Lung (tissue), 12 donors: ENCODE measurements around the gene ITGAE. TPM values are rescaled to one million over a fixed set of nuclear protein-coding genes. Genes with fewer than 3 reads are reported as not detected.

Source experiments
- ATAC-seq: fragments of 200-7000 bp; cut with Tn5 transposase; one replicate; pipeline ENCODE4 v1.9.1; 2020; ENCODE audit warnings: moderate number of reproducible peaks; ENCODE audit not compliant: insufficient read depth, low FRiP score
- DNase-seq, 3 donors: peaks; one replicate each; pipeline ENCODE4 v3.0.0-alpha.2; 2013 to 2017
- H3K27ac ChIP-seq, 2 donors: one replicate each; pipeline ENCODE4 v1.5.1; 2013; ENCODE audit warnings: mild to moderate bottlenecking in 2 of 2, moderate library complexity in 2 of 2, control low read depth in 1 of 2, inconsistent platforms in 1 of 2, low read depth in 1 of 2, low read length in 1 of 2
- H3K27me3 ChIP-seq, 3 donors: one replicate each; pipeline ENCODE4 v1.5.1; 2013; ENCODE audit warnings: low read length in 2 of 3; ENCODE audit not compliant: control insufficient read depth in 3 of 3, insufficient read depth in 3 of 3
- H3K36me3 ChIP-seq, 4 donors: one replicate each; pipeline ENCODE4 v1.5.1; 2013; ENCODE audit warnings: low read length in 4 of 4, mild to moderate bottlenecking in 1 of 4, moderate library complexity in 1 of 4; ENCODE audit not compliant: control insufficient read depth in 4 of 4, insufficient read depth in 4 of 4
- H3K4me1 ChIP-seq, 5 donors: one replicate each; pipeline ENCODE4 v1.5.1; 2013; ENCODE audit warnings: low read length in 5 of 5, mild to moderate bottlenecking in 2 of 5, moderate library complexity in 1 of 5; ENCODE audit not compliant: control insufficient read depth in 5 of 5, insufficient read depth in 5 of 5
- H3K4me3 ChIP-seq: one replicate; pipeline ENCODE4 v1.5.1; 2013; ENCODE audit warnings: mild to moderate bottlenecking, control low read depth, moderate library complexity
- H3K9ac ChIP-seq, 2 donors: one replicate each; pipeline ENCODE4 v1.5.1; 2013; ENCODE audit warnings: low read length in 2 of 2, control low read depth in 1 of 2; ENCODE audit not compliant: insufficient read depth in 1 of 2
- H3K9me3 ChIP-seq, 4 donors: one replicate each; pipeline ENCODE4 v1.5.1; 2013; ENCODE audit warnings: low read length in 3 of 4, mild to moderate bottlenecking in 1 of 4, moderate library complexity in 1 of 4; ENCODE audit not compliant: control insufficient read depth in 4 of 4, insufficient read depth in 3 of 4
- CTCF ChIP-seq: IDR thresholded peaks from 2 replicates; pipeline ENCODE4 v1.5.1; 2012; ENCODE audit warnings: mild to moderate bottlenecking; ENCODE audit errors: control extremely low read depth, extremely low read depth
- WGBS, 2 donors: extraction: QIAGEN DNeasy Blood & Tissue Kit; methylation state at CpG; one replicate each; pipeline ENCODE4 v1.1.7; 2013; 5-methylcytosine and 5-hydroxymethylcytosine counted together
- polyA plus RNA-seq, 2 donors: library from polyadenylated mRNA; stranded (reverse); fragments of 200-250 nt; gene quantifications; one replicate each; pipeline ENCODE4 v1.2.1, GENCODE V29; 2013
- total RNA-seq, 2 donors: library from RNA; depleted of rRNA in 1 of 2; stranded (reverse); fragments of >200 nt in 1 of 2; gene quantifications; one replicate each; pipeline ENCODE4 v1.2.1, GENCODE V29; 2014 to 2021
- donor health status: control.
- donor health status: control.
- donor health status: Bipolar disorder and iron deficiency.
- donor health status: healthy.
- donor health status: DM: yes; HTN: yes; CAD: no.

The ITGAE gene
- total and polyA plus RNA-seq, 4 donors: 16.8 to 37.3 (median 27.6) TPM

- Histone ChIP-seq H3K4me3 (no peak overlapping the region), H3K4me1 (peaks cover 0 to 14% (median 5%) of the 10 kb centered on the region in 5 donors), H3K27ac (peak overlapping the region in 1 of 2 donors; percentile 74), H3K36me3 (peaks cover 2 to 18% (median 14%) of the 10 kb centered on the region in 4 donors), H3K9me3 (no peaks in the 10 kb centered on the region), H3K9ac (no peak overlapping the region), H3K27me3 (no peaks in the 10 kb centered on the region)
- ATAC-seq (no peak), DNase-seq (no peak)
- no peak for TF ChIP-seq CTCF
- whole genome bisulfite sequencing, 2 donors: 22 to 61% methylated on average over 5 of the region's 5 CpGs
Observed at GRCh38 chr17:3803308-3803640, 2.3 kb upstream of the ITGAE start.

- no peak for TF ChIP-seq CTCF
- peak overlapping the region in 1 of 2 donors; percentile 74 for H3K27ac ChIP-seq
- ATAC-seq (no peak), DNase-seq (peak in 1 of 3 donors; percentile 28)
- H3K36me3 ChIP-seq: peaks cover 2 to 14% (median 11%) of the 10 kb centered on the region in 4 donors
- no peaks in the 10 kb centered on the region for H3K9me3 ChIP-seq
- H3K27me3 ChIP-seq: no peaks in the 10 kb centered on the region
- peaks cover 0 to 14% (median 5%) of the 10 kb centered on the region in 5 donors for H3K4me1 ChIP-seq
- no peak overlapping the region for H3K9ac ChIP-seq
- no peak overlapping the region for H3K4me3 ChIP-seq
- WGBS, 2 donors: 40 to 59% methylated on average over 19 of the region's 19 CpGs
Observed at GRCh38 chr17:3802461-3803307, 1.7 kb upstream of the ITGAE start.

- DNase-seq (no peak), ATAC-seq (no peak)
- peaks cover 0 to 14% (median 5%) of the 10 kb centered on the region in 5 donors for H3K4me1 ChIP-seq
- no peaks in the 10 kb centered on the region for H3K9me3 ChIP-seq
- H3K9ac ChIP-seq: no peak overlapping the region
- WGBS, 2 donors: 84 to 91% methylated on average over 10 of the region's 10 CpGs
- peaks cover 0 to 8% (median 5%) of the 10 kb centered on the region in 4 donors for H3K36me3 ChIP-seq
- no peak overlapping the region for H3K4me3 ChIP-seq
- H3K27ac ChIP-seq: no peak overlapping the region
- no peaks in the 10 kb centered on the region for H3K27me3 ChIP-seq
- no peak for TF ChIP-seq CTCF
Observed at GRCh38 chr17:3801792-3802191, 804 bp upstream of the ITGAE start.
